ENCODE data around the gene GRK5. TPM values are rescaled to one million over a fixed set of nuclear protein-coding genes. Genes with fewer than 3 reads are reported as not detected.

Gene GRK5
- total RNA-seq, 6 experiments from 2014 or later = 9.7 to 16.8 (median 15.9) TPM

DNA sequence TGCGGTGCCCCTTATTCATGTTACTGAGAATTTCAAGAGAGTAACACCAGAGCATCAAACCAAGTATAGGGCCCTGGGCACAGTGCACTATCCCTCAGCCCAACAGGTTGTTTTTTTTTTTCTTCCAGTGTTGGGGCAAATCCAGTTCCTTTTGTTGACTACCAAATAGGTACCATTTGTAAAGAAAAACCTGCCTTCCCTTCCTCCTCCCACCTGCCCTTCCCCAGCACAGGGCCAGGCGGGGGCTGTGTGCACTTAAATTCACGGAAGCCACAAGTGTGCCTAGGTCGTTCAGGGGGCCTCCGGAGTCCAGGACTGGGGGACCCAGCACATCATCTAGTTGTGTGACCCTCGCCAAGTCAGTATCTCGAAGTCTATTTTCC, 41.3 kb upstream of the GRK5 start:
- Mint-ChIP-seq H3K9me3 (no peaks in the 10 kb centered on the region), H3K4me3 (peak overlapping the region; percentile 88), H3K36me3 (ENCODE audit: low read depth) (peaks cover 23% of the 10 kb centered on the region), H3K27me3 (ENCODE audit: insufficient read depth) (peaks cover 1% of the 10 kb centered on the region; the same call in 1 of the 2 replicates), H3K27ac (peak overlapping the region; percentile 87), H3K4me1 (ENCODE audit: low read depth) (peaks cover 21% of the 10 kb centered on the region)
- TF ChIP-seq, protein P1, sequence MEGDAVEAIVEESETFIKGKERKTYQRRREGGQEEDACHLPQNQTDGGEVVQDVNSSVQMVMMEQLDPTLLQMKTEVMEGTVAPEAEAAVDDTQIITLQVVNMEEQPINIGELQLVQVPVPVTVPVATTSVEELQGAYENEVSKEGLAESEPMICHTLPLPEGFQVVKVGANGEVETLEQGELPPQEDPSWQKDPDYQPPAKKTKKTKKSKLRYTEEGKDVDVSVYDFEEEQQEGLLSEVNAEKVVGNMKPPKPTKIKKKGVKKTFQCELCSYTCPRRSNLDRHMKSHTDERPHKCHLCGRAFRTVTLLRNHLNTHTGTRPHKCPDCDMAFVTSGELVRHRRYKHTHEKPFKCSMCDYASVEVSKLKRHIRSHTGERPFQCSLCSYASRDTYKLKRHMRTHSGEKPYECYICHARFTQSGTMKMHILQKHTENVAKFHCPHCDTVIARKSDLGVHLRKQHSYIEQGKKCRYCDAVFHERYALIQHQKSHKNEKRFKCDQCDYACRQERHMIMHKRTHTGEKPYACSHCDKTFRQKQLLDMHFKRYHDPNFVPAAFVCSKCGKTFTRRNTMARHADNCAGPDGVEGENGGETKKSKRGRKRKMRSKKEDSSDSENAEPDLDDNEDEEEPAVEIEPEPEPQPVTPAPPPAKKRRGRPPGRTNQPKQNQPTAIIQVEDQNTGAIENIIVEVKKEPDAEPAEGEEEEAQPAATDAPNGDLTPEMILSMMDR (IDR thresholded peaks at IDR 0.05) = no peak
- DNase-seq = no peak

DNA sequence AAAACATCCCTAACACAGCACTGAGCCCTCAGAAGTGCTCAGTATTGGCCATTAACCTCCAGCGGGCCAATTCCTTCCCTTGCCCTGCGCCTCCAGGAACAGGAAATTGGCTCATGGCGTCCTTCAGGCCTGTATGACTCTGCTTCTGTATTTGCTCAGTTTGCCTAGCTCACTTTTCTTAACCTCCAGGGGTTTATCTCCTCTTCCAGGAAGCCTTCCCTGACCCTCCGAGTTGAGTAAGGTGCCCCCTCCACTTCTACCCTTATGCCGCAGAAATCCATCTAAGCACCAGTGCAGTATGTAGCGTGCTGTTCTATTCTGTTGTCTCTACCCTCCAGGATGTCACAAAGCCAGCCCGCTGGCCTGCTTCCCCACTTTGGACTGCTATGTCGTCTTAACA, 40.8 kb upstream of the GRK5 start:
- Mint-ChIP-seq H3K36me3 (ENCODE audit: low read depth) (peaks cover 23% of the 10 kb centered on the region), H3K27ac (peak overlapping the region; percentile 47), H3K4me1 (ENCODE audit: low read depth) (peaks cover 21% of the 10 kb centered on the region), H3K4me3 (peak overlapping the region; percentile 88), H3K9me3 (no peaks in the 10 kb centered on the region), H3K27me3 (ENCODE audit: insufficient read depth) (peaks cover 1% of the 10 kb centered on the region; the same call in 1 of the 2 replicates)
- DNase-seq = no peak
- TF ChIP-seq, protein P1 (IDR thresholded peaks at IDR 0.05) = no peak

DNA sequence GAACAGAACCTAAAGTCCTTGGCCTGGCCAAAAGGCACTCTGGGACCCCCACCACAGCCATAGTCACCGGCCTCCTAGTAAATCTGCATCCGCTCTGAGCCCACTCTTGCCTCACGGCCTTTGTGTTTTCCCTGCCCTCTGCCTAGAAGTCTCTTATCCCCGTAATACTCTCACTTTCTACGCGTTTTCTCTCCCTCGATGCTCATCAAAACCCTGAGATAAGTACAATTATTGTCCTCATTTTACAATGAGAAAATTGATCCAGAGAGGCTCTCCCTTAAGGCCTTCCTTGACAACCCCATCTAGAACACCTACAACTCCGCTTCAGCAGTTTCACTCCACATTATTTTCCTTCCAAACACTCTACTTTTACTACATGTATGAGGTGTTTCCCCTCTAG, 40.3 kb upstream of the GRK5 start:
- Mint-ChIP-seq H3K4me1 (ENCODE audit: low read depth) (peaks cover 21% of the 10 kb centered on the region), H3K36me3 (ENCODE audit: low read depth) (peaks cover 23% of the 10 kb centered on the region), H3K4me3 (no peak overlapping the region), H3K9me3 (no peaks in the 10 kb centered on the region), H3K27me3 (ENCODE audit: insufficient read depth) (peaks cover 1% of the 10 kb centered on the region; the same call in 1 of the 2 replicates), H3K27ac (no peak overlapping the region; the same call in 1 of the 2 replicates)
- TF ChIP-seq, protein P1 (IDR thresholded peaks at IDR 0.05) = no peak
- DNase-seq = no peak

DNA sequence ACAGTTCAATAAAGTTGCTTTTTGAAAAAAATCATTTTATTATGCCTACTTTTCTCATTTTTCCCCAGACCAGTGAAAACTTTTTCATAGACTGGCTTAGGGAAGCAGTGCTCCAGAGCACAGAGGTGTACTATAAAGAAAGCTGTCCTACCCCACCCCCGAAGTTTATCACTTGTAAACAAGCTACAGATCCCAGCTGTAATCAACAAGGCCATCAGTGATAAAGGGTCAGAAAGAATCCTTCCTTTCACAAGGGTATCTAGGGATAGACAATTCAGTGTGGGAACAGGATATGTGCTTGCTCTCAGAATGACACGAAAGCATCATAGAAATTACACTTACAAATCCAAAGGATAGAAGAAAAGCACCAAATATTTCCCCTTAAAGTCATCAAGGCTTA, 33.3 kb upstream of the GRK5 start:
- Mint-ChIP-seq H3K4me1 (ENCODE audit: low read depth) (peaks cover 32% of the 10 kb centered on the region), H3K4me3 (no peak overlapping the region), H3K27me3 (ENCODE audit: insufficient read depth) (peaks cover 1% of the 10 kb centered on the region; the same call in 1 of the 2 replicates), H3K9me3 (no peaks in the 10 kb centered on the region), H3K27ac (no peak overlapping the region), H3K36me3 (ENCODE audit: low read depth) (peaks cover 30% of the 10 kb centered on the region; the same call in 1 of the 2 replicates)
- no peak for DNase-seq
- TF ChIP-seq, protein P1 (IDR thresholded peaks at IDR 0.05) = no peak

DNA sequence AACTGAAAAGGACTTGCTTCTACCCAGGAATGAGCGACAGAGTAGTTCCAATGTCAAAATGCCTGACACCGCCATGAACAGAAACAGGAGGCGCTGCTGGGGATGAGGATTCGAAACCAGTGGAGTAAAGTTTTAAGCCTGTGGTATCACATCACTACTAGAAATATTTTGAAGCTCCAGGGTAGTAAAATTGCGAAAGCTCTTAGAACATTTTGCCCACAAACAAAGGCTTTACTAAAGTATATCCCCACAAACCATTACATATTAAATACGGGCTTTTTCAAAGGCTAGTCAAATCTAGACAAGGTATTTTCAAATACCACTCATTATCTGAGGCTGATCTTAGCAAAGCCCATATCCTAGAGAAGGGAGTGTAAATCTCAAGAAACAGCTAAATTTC, 31.2 kb upstream of the GRK5 start:
- Mint-ChIP-seq H3K4me3 (peak overlapping the region; percentile 96; the same call in 1 of the 2 replicates), H3K9me3 (no peaks in the 10 kb centered on the region), H3K36me3 (ENCODE audit: low read depth) (peaks cover 18% of the 10 kb centered on the region; the same call in 1 of the 2 replicates), H3K27me3 (ENCODE audit: insufficient read depth) (no peaks in the 10 kb centered on the region; the same call in 1 of the 2 replicates), H3K4me1 (ENCODE audit: low read depth) (peaks cover 34% of the 10 kb centered on the region), H3K27ac (peak overlapping the region; percentile 4; the same call in 1 of the 2 replicates)
- DNase-seq = no peak
- TF ChIP-seq, protein P1 (IDR thresholded peaks at IDR 0.05) = no peak
